ENCODE results near the gene RTN4. TPM values are rescaled to one million over a fixed set of nuclear protein-coding genes. Genes with fewer than 3 reads are reported as not detected.

RTN4 gene
- total RNA-seq (10 to 100 TPM; 84.9 to 85.7 TPM), total RNA-seq (77.5 to 198 (median 109) reads per million in 172 experiments)
- polyA plus RNA-seq (2013, experiment 1 of 2), result 90.9 TPM
- polyA plus RNA-seq (2013, experiment 2 of 2), result 89.7 TPM

GRCh38 chr2:55050100-55050994, at the start of gene RTN4:
TSS of gene RTN4 (minus strand) at chr2:55050451. CDS start at chr2:55050300, 151 bp downstream.
- ATAC-seq (ENCODE audit: poor library complexity) (peak; percentile 89), DNase-seq (peak; percentile 94 to 99 (median 98))
- H3K4me1 ChIP-seq (ENCODE audit: insufficient read depth, low read length), result peaks cover 30% of the 10 kb centered on the region
- peak within 1 kb of the TSS; percentile 90 for H3K4me3 ChIP-seq (ENCODE audit: low read length)
- POLR2A ChIA-PET, result interaction anchor here (0.6 to 3.7 kb wide), 34 partner anchors 8 to 1264 kb away, joined by 3 to 28 read pairs (median 4); partner anchors contain the start of genes ASB3, CCDC88A, CFAP36 and CLHC1
- peak within 1 kb of the TSS; percentile 83 to 90 for H3K27ac ChIP-seq (ENCODE audit: low read depth in 1 of 2, low read length in 2 of 2)
- H3K27me3 ChIP-seq (ENCODE audit: control insufficient read depth in 1 of 2, insufficient read depth in 2 of 2, low read length in 2 of 2), result no peaks in the 10 kb centered on the region
- Mint-ChIP-seq H3K9me3 (no peaks in the 10 kb centered on the region), H3K4me1 (ENCODE audit: low read depth) (peaks cover 81% of the 10 kb centered on the region), H3K4me3 (peak within 1 kb of the TSS; percentile 99), H3K36me3 (ENCODE audit: low read depth) (peaks cover 18% of the 10 kb centered on the region), H3K27ac (peak within 1 kb of the TSS; percentile 97), H3K27me3 (no peaks in the 10 kb centered on the region)
- TF ChIP-seq, protein P1, sequence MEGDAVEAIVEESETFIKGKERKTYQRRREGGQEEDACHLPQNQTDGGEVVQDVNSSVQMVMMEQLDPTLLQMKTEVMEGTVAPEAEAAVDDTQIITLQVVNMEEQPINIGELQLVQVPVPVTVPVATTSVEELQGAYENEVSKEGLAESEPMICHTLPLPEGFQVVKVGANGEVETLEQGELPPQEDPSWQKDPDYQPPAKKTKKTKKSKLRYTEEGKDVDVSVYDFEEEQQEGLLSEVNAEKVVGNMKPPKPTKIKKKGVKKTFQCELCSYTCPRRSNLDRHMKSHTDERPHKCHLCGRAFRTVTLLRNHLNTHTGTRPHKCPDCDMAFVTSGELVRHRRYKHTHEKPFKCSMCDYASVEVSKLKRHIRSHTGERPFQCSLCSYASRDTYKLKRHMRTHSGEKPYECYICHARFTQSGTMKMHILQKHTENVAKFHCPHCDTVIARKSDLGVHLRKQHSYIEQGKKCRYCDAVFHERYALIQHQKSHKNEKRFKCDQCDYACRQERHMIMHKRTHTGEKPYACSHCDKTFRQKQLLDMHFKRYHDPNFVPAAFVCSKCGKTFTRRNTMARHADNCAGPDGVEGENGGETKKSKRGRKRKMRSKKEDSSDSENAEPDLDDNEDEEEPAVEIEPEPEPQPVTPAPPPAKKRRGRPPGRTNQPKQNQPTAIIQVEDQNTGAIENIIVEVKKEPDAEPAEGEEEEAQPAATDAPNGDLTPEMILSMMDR (IDR thresholded peaks at IDR 0.05), result no peak
- intact Hi-C loops (cut with DNase I, micrococcal nuclease), result loop anchor here (2.0 to 10.0 kb wide), 6 partner anchors 42 to 464 kb away; partner anchors contain the start of genes CFAP36 (in 1 of the 2), CLHC1 (in 1 of the 2) and RPS27A (in 1 of the 2)
- H3K9me3 ChIP-seq (ENCODE audit: control insufficient read depth in 1 of 2, insufficient read depth in 1 of 2, low read length in 2 of 2), result no peaks in the 10 kb centered on the region
- CTCF ChIA-PET, result interaction anchor here (0.7 to 3.8 kb wide), 8 partner anchors 12 to 173 kb away, joined by 3 to 24 read pairs (median 4); no protein-coding TSS in a partner anchor
- H3K36me3 ChIP-seq (ENCODE audit: insufficient read depth, low read length), result no peaks in the 10 kb centered on the region

DNA sequence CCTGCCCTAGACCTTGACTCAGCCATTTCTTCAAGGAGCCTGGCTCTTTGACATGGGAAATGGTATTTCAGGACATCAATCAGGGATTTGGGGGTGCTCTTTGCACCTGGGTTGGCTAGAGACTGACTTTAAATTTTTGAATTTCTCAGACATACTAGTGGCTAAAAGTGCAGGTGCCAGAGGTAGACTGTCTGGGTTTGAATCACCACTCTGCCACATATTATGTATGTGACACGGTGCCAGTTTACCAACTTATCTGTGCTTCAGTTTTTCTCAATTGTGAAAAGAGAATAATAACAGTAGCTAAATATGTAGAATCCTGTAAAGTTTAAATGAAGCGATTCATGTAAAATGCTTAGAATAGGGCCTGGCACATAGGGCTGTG, 49.2 kb upstream of the RTN4 start:
- Histone ChIP-seq H3K4me1 (ENCODE audit: insufficient read depth, low read length) (no peaks in the 10 kb centered on the region), H3K27me3 (ENCODE audit: control insufficient read depth in 1 of 2, insufficient read depth in 2 of 2, low read length in 2 of 2) (no peaks in the 10 kb centered on the region), H3K27ac (ENCODE audit: low read depth in 1 of 2, low read length in 2 of 2) (no peak overlapping the region), H3K4me3 (ENCODE audit: low read length) (no peak overlapping the region), H3K36me3 (ENCODE audit: insufficient read depth, low read length) (no peaks in the 10 kb centered on the region), H3K9me3 (ENCODE audit: control insufficient read depth in 1 of 2, insufficient read depth in 1 of 2, low read length in 2 of 2) (no peaks in the 10 kb centered on the region)
- Mint-ChIP-seq H3K27ac (no peak overlapping the region), H3K4me1 (ENCODE audit: low read depth) (no peaks in the 10 kb centered on the region), H3K9me3 (no peaks in the 10 kb centered on the region), H3K36me3 (ENCODE audit: low read depth) (no peaks in the 10 kb centered on the region), H3K4me3 (no peak overlapping the region), H3K27me3 (no peaks in the 10 kb centered on the region)
- DNase-seq, result no peak
- intact Hi-C loops (cut with DNase I, micrococcal nuclease), result no loop called here
- ATAC-seq (ENCODE audit: poor library complexity), result no peak
- TF ChIP-seq, protein P1 (IDR thresholded peaks at IDR 0.05), result no peak
- CTCF ChIA-PET, result no interaction called here
- POLR2A ChIA-PET, result no interaction called here

DNA sequence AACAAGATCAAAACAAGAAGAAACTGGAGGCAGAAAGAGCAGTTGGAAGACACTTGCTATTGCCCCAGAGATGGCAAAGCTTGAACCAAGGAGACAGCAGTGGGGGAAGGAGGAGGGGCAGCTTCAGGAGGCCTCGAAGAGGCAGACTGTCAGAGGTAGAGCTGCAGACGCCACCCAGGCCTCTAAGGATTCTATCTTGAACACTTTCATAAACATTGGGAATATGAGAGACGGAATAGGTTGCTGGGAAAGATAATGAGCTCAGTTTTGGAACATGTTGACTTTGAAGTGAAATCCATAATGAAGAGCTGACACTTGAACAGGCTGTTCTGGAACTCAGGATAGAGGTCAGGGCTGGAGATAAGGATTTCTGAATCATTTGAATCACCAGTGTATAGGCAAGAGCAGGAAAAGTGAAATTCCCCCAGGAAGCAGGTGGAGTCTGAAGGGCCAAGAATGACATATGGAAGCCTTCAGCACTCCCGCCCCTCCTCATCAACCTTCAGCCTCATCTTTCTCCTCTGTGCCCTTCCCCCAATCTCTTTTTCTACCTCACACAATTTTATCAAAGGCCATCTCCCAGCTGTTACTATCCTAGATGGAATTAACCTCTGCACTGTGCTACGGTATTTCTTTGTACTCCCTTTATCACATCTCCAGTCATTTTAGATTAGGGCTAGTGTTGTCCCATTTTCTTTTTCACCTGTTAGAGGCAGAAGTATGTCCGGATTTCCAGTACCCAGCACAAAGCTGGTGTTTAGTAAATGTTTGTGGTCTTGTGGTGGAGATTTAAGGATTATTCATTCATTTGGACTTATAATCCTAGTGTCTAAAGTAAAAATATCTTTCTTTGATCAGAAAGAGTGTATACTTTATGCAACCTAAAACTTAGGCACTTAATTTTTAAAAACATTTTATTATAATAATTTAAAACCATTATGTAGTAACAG, 47.5 kb upstream of the RTN4 start:
- no peak overlapping the region for H3K27ac ChIP-seq (ENCODE audit: low read depth in 1 of 2, low read length in 2 of 2)
- no peaks in the 10 kb centered on the region for H3K27me3 Mint-ChIP-seq
- H3K9me3 ChIP-seq (ENCODE audit: control insufficient read depth in 1 of 2, insufficient read depth in 1 of 2, low read length in 2 of 2), result no peaks in the 10 kb centered on the region
- no peaks in the 10 kb centered on the region for H3K36me3 ChIP-seq (ENCODE audit: insufficient read depth, low read length)
- H3K27me3 ChIP-seq (ENCODE audit: control insufficient read depth in 1 of 2, insufficient read depth in 2 of 2, low read length in 2 of 2), result no peaks in the 10 kb centered on the region
- H3K4me3 ChIP-seq (ENCODE audit: low read length), result no peak overlapping the region
- no peak overlapping the region for H3K4me3 Mint-ChIP-seq
- TF ChIP-seq, protein P1 (IDR thresholded peaks at IDR 0.05), result no peak
- intact Hi-C loops (cut with DNase I, micrococcal nuclease), result no loop called here
- H3K9me3 Mint-ChIP-seq, result no peaks in the 10 kb centered on the region
- no peak overlapping the region for H3K27ac Mint-ChIP-seq
- H3K36me3 Mint-ChIP-seq (ENCODE audit: low read depth), result no peaks in the 10 kb centered on the region
- no peaks in the 10 kb centered on the region for H3K4me1 ChIP-seq (ENCODE audit: insufficient read depth, low read length)
- DNase-seq, result no peak
- peaks cover 5% of the 10 kb centered on the region for H3K4me1 Mint-ChIP-seq (ENCODE audit: low read depth)
- ChIA-PET POLR2A (interaction anchor here (0.6 kb wide), 1 partner anchor 15 kb away, joined by 4 read pairs; no protein-coding TSS in a partner anchor), CTCF (interaction anchor here (0.7 to 0.8 kb wide), 2 partner anchors 36 to 394 kb away, joined by 3 read pairs; no protein-coding TSS in a partner anchor)
- ATAC-seq (ENCODE audit: poor library complexity), result no peak
